ENCODE results near the gene ROCK2. TPM values are rescaled to one million over a fixed set of nuclear protein-coding genes. Genes with fewer than 3 reads are reported as not detected.

The ROCK2 gene
- total RNA-seq, 1 experiment from 2014 or later: 25.9 TPM

DNA sequence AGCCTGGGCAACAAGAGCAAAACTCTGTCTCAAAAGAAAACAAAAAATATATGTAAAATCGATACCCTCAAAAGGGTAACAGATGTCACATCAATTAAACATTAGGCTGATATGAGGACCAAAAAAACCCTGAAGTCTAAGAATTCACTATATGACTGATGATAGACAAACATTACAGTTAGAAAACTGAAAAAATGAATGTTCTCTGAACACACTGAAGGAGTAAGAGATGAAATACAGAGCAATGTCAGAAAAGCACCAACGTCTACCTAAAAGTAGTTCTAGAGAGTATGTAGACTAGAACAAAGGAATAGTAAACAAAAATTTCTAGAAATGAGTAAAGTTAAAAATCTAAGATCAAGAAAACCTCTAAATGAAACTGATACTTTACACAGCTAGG is 107.3 kb downstream of the ROCK2 start (continued):
- TF ChIP-seq ZNF671 (CRISPR knock-in tag; IDR thresholded peaks at IDR 0.05): no peak
- TF ChIP-seq CREM (CRISPR knock-in tag; IDR thresholded peaks at IDR 0.05): no peak
- TF ChIP-seq, protein P1, sequence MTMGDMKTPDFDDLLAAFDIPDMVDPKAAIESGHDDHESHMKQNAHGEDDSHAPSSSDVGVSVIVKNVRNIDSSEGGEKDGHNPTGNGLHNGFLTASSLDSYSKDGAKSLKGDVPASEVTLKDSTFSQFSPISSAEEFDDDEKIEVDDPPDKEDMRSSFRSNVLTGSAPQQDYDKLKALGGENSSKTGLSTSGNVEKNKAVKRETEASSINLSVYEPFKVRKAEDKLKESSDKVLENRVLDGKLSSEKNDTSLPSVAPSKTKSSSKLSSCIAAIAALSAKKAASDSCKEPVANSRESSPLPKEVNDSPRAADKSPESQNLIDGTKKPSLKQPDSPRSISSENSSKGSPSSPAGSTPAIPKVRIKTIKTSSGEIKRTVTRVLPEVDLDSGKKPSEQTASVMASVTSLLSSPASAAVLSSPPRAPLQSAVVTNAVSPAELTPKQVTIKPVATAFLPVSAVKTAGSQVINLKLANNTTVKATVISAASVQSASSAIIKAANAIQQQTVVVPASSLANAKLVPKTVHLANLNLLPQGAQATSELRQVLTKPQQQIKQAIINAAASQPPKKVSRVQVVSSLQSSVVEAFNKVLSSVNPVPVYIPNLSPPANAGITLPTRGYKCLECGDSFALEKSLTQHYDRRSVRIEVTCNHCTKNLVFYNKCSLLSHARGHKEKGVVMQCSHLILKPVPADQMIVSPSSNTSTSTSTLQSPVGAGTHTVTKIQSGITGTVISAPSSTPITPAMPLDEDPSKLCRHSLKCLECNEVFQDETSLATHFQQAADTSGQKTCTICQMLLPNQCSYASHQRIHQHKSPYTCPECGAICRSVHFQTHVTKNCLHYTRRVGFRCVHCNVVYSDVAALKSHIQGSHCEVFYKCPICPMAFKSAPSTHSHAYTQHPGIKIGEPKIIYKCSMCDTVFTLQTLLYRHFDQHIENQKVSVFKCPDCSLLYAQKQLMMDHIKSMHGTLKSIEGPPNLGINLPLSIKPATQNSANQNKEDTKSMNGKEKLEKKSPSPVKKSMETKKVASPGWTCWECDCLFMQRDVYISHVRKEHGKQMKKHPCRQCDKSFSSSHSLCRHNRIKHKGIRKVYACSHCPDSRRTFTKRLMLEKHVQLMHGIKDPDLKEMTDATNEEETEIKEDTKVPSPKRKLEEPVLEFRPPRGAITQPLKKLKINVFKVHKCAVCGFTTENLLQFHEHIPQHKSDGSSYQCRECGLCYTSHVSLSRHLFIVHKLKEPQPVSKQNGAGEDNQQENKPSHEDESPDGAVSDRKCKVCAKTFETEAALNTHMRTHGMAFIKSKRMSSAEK (CRISPR knock-in tag; IDR thresholded peaks at IDR 0.05; ENCODE audit: borderline replicate concordance): no peak
- TF ChIP-seq TEAD4 (CRISPR knock-in tag; IDR thresholded peaks at IDR 0.05): no peak
- TF ChIP-seq, protein P2, sequence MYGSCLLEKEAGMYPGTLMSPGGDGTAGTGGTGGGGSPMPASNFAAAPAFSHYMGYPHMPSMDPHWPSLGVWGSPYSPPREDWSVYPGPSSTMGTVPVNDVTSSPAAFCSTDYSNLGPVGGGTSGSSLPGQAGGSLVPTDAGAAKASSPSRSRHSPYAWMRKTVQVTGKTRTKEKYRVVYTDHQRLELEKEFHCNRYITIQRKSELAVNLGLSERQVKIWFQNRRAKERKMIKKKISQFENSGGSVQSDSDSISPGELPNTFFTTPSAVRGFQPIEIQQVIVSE (CRISPR knock-in tag; IDR thresholded peaks at IDR 0.05; ENCODE audit: borderline replicate concordance): no peak
- TF ChIP-seq TEAD1 (CRISPR knock-in tag; IDR thresholded peaks at IDR 0.05): no peak
- TF ChIP-seq, protein P3, sequence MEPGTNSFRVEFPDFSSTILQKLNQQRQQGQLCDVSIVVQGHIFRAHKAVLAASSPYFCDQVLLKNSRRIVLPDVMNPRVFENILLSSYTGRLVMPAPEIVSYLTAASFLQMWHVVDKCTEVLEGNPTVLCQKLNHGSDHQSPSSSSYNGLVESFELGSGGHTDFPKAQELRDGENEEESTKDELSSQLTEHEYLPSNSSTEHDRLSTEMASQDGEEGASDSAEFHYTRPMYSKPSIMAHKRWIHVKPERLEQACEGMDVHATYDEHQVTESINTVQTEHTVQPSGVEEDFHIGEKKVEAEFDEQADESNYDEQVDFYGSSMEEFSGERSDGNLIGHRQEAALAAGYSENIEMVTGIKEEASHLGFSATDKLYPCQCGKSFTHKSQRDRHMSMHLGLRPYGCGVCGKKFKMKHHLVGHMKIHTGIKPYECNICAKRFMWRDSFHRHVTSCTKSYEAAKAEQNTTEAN (CRISPR knock-in tag; IDR thresholded peaks at IDR 0.05): no peak
- TF ChIP-seq, protein P4, sequence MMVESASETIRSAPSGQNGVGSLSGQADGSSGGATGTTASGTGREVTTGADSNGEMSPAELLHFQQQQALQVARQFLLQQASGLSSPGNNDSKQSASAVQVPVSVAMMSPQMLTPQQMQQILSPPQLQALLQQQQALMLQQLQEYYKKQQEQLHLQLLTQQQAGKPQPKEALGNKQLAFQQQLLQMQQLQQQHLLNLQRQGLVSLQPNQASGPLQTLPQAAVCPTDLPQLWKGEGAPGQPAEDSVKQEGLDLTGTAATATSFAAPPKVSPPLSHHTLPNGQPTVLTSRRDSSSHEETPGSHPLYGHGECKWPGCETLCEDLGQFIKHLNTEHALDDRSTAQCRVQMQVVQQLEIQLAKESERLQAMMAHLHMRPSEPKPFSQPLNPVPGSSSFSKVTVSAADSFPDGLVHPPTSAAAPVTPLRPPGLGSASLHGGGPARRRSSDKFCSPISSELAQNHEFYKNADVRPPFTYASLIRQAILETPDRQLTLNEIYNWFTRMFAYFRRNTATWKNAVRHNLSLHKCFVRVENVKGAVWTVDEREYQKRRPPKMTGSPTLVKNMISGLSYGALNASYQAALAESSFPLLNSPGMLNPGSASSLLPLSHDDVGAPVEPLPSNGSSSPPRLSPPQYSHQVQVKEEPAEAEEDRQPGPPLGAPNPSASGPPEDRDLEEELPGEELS (CRISPR knock-in tag; IDR thresholded peaks at IDR 0.05): no peak
- TF ChIP-seq NFATC4 (CRISPR knock-in tag; IDR thresholded peaks at IDR 0.05): no peak
- no peak for TF ChIP-seq SMAD4 (CRISPR knock-in tag; IDR thresholded peaks at IDR 0.05)

DNA sequence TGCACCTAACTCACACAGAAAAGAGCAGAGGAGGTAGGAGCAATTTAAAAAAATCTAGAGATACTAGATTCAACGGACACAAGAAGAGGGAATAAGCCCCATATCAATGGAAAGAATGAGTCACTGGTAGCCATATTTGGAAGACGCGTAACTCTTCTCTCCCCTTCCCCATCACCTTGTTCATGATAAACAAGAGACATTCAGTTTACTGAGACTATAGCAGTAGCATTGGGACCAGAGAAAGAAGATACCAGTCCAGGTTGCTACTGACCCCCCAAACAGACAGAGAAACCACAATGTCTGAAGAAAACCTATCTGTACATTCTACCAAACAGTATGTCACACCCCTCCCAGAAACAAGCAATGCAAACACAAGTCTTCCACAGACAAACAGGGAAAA is 108.1 kb downstream of the ROCK2 start:
- ChIA-PET POLR2A (no interaction called here), CTCF (no interaction called here)
- H3K4me3 Mint-ChIP-seq: no peak overlapping the region
- TF ChIP-seq, protein P5, sequence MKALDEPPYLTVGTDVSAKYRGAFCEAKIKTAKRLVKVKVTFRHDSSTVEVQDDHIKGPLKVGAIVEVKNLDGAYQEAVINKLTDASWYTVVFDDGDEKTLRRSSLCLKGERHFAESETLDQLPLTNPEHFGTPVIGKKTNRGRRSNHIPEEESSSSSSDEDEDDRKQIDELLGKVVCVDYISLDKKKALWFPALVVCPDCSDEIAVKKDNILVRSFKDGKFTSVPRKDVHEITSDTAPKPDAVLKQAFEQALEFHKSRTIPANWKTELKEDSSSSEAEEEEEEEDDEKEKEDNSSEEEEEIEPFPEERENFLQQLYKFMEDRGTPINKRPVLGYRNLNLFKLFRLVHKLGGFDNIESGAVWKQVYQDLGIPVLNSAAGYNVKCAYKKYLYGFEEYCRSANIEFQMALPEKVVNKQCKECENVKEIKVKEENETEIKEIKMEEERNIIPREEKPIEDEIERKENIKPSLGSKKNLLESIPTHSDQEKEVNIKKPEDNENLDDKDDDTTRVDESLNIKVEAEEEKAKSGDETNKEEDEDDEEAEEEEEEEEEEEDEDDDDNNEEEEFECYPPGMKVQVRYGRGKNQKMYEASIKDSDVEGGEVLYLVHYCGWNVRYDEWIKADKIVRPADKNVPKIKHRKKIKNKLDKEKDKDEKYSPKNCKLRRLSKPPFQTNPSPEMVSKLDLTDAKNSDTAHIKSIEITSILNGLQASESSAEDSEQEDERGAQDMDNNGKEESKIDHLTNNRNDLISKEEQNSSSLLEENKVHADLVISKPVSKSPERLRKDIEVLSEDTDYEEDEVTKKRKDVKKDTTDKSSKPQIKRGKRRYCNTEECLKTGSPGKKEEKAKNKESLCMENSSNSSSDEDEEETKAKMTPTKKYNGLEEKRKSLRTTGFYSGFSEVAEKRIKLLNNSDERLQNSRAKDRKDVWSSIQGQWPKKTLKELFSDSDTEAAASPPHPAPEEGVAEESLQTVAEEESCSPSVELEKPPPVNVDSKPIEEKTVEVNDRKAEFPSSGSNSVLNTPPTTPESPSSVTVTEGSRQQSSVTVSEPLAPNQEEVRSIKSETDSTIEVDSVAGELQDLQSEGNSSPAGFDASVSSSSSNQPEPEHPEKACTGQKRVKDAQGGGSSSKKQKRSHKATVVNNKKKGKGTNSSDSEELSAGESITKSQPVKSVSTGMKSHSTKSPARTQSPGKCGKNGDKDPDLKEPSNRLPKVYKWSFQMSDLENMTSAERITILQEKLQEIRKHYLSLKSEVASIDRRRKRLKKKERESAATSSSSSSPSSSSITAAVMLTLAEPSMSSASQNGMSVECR (CRISPR knock-in tag; IDR thresholded peaks at IDR 0.05; ENCODE audit: borderline replicate concordance): no peak
- TF ChIP-seq, protein P6, sequence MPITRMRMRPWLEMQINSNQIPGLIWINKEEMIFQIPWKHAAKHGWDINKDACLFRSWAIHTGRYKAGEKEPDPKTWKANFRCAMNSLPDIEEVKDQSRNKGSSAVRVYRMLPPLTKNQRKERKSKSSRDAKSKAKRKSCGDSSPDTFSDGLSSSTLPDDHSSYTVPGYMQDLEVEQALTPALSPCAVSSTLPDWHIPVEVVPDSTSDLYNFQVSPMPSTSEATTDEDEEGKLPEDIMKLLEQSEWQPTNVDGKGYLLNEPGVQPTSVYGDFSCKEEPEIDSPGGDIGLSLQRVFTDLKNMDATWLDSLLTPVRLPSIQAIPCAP (CRISPR knock-in tag; IDR thresholded peaks at IDR 0.05): no peak
- no peak for TF ChIP-seq TEAD1 (CRISPR knock-in tag; IDR thresholded peaks at IDR 0.05)
- TF ChIP-seq, protein P7, sequence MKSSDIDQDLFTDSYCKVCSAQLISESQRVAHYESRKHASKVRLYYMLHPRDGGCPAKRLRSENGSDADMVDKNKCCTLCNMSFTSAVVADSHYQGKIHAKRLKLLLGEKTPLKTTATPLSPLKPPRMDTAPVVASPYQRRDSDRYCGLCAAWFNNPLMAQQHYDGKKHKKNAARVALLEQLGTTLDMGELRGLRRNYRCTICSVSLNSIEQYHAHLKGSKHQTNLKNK (CRISPR knock-in tag; IDR thresholded peaks at IDR 0.05): no peak
- no peak for TF ChIP-seq GABPB1 (CRISPR knock-in tag; IDR thresholded peaks at IDR 0.05)
- TF ChIP-seq, protein P8, sequence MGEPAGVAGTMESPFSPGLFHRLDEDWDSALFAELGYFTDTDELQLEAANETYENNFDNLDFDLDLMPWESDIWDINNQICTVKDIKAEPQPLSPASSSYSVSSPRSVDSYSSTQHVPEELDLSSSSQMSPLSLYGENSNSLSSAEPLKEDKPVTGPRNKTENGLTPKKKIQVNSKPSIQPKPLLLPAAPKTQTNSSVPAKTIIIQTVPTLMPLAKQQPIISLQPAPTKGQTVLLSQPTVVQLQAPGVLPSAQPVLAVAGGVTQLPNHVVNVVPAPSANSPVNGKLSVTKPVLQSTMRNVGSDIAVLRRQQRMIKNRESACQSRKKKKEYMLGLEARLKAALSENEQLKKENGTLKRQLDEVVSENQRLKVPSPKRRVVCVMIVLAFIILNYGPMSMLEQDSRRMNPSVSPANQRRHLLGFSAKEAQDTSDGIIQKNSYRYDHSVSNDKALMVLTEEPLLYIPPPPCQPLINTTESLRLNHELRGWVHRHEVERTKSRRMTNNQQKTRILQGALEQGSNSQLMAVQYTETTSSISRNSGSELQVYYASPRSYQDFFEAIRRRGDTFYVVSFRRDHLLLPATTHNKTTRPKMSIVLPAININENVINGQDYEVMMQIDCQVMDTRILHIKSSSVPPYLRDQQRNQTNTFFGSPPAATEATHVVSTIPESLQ (CRISPR knock-in tag; IDR thresholded peaks at IDR 0.05): no peak
- no peak for TF ChIP-seq JUN (CRISPR knock-in tag; IDR thresholded peaks at IDR 0.05)
- TF ChIP-seq, protein P3 (CRISPR knock-in tag; IDR thresholded peaks at IDR 0.05): no peak
- no peak for TF ChIP-seq JAZF1 (CRISPR knock-in tag; IDR thresholded peaks at IDR 0.05)
- TF ChIP-seq TEAD4 (CRISPR knock-in tag; IDR thresholded peaks at IDR 0.05): no peak
- no peak for TF ChIP-seq NR1H2 (CRISPR knock-in tag; IDR thresholded peaks at IDR 0.05)
- no peaks in the 10 kb centered on the region for H3K36me3 Mint-ChIP-seq
- no peaks in the 10 kb centered on the region for H3K4me1 Mint-ChIP-seq
- H3K9me3 Mint-ChIP-seq: no peaks in the 10 kb centered on the region
- no peaks in the 10 kb centered on the region for H3K27me3 Mint-ChIP-seq (ENCODE audit: low read depth)
- ATAC-seq: no peak
- DNase-seq (ENCODE audit: low spot score): no peak
- peak overlapping the region; percentile 1; the same call in 1 of the 2 replicates for H3K27ac Mint-ChIP-seq

All from WTC11 (cell line).